SK-N-SH (cell line): ENCODE measurements around the gene C10orf67. TPM values are rescaled to one million over a fixed set of nuclear protein-coding genes. Genes with fewer than 3 reads are reported as not detected.

Experiments used
- CTCF ChIA-PET: fragments of 300-600, 350-600 bp; formaldehyde crosslinking; extraction: SDS; loops from one replicate; lab custom pipeline; 2021; lab: Yijun Ruan, JAX
- POLR2A ChIA-PET: fragments of 350-600 bp; sonication (Branson Sonifier 250); formaldehyde crosslinking; extraction: SDS; loops from one replicate; lab custom pipeline; 2020; ENCODE audit warnings: antibody characterized with exemption, inconsistent platforms; lab: Yijun Ruan, JAX
- DNase-seq: peaks from one replicate; pipeline ENCODE4 v3.0.0; 2012
- H2AFZ ChIP-seq: fragments of 200-600 bp; sonication (generic); 2 replicates; pipeline ENCODE4 v1.8.1; 2016; ENCODE audit warnings: antibody characterized with exemption, mild to moderate bottlenecking, low read depth
- H3F3A ChIP-seq: fragments of 200-600 bp; sonication (generic); replicated peaks from 2 replicates; pipeline ENCODE3; 2016; ENCODE audit warnings: antibody characterized with exemption, mild to moderate bottlenecking; ENCODE audit not compliant: insufficient read depth
- H3K27ac ChIP-seq, 2 experiments: fragments of 200-500 bp in 1 of 2; fragments of 200-600 bp in 1 of 2; sonication (Bioruptor generic) in 1 of 2; sonication (generic), shearing (Covaris generic) in 1 of 2; 2 replicates each; pipeline versions ENCODE4 v1.5.1 to v1.6.1; 2014 to 2016; ENCODE audit warnings: low read depth in 2 of 2, inconsistent platforms in 1 of 2, low read length in 1 of 2, mild to moderate bottlenecking in 1 of 2, mixed read lengths in 1 of 2
- H3K27me3 ChIP-seq: fragments of 200-600 bp; sonication (generic), shearing (Covaris generic); 2 replicates; pipeline ENCODE4 v1.6.1; 2016; ENCODE audit warnings: mixed run types; ENCODE audit not compliant: insufficient read depth
- H3K36me3 ChIP-seq, 2 experiments: fragments of 200-500 bp in 1 of 2; fragments of 200-600 bp in 1 of 2; sonication (Bioruptor generic) in 1 of 2; sonication (generic) in 1 of 2; replicated peaks in 1 of 2; 2 replicates each; pipeline versions ENCODE3 to v1.5.1; 2014 to 2016; ENCODE audit warnings: low read length in 1 of 2, mild to moderate bottlenecking in 1 of 2; ENCODE audit not compliant: insufficient read depth in 2 of 2, control insufficient read depth in 1 of 2
- H3K4me1 ChIP-seq, 2 experiments: fragments of 200-500 bp in 1 of 2; fragments of 200-600 bp in 1 of 2; sonication (Bioruptor generic) in 1 of 2; sonication (generic), shearing (Covaris generic) in 1 of 2; 2 replicates each; pipeline versions ENCODE4 v1.5.1 to v1.6.1; 2014 to 2016; ENCODE audit warnings: low read depth in 1 of 2, low read length in 1 of 2, mixed run types in 1 of 2; ENCODE audit not compliant: insufficient read depth in 2 of 2, control insufficient read depth in 1 of 2
- H3K4me2 ChIP-seq: fragments of 200-600 bp; sonication (generic), shearing (Covaris generic); 2 replicates; pipeline ENCODE4 v1.6.1; 2017; ENCODE audit warnings: mixed run types
- H3K4me3 ChIP-seq, 2 experiments: fragments of 200-500 bp in 1 of 2; fragments of 200-600 bp in 1 of 2; sonication (Bioruptor generic) in 1 of 2; sonication (generic), shearing (Covaris generic) in 1 of 2; 2 replicates each; pipeline versions ENCODE4 v1.5.1 to v1.8.1; 2014 to 2016; ENCODE audit warnings: low read depth in 2 of 2, inconsistent platforms in 1 of 2, low read length in 1 of 2, mild to moderate bottlenecking in 1 of 2, mixed read lengths in 1 of 2, moderate library complexity in 1 of 2
- H3K79me2 ChIP-seq: fragments of 200-600 bp; sonication (generic); 2 replicates; pipeline ENCODE4 v1.8.1; 2017; ENCODE audit warnings: mild to moderate bottlenecking; ENCODE audit not compliant: insufficient read depth
- H3K9ac ChIP-seq: fragments of 200-600 bp; sonication (generic); 2 replicates; pipeline ENCODE4 v1.6.1; 2017; ENCODE audit warnings: mixed run types
- H3K9me2 ChIP-seq: fragments of 200-600 bp; sonication (generic); 2 replicates; pipeline ENCODE4 v1.6.1; 2017; ENCODE audit warnings: mixed run types
- H3K9me3 ChIP-seq: fragments of 200-600 bp; sonication (generic); 2 replicates; pipeline ENCODE4 v1.6.1; 2017; ENCODE audit warnings: mixed run types, mild to moderate bottlenecking, moderate library complexity
- H4K20me1 ChIP-seq: fragments of 200-600 bp; sonication (generic); 2 replicates; pipeline ENCODE4 v1.6.1; 2017; ENCODE audit warnings: mild to moderate bottlenecking, mixed run types; ENCODE audit not compliant: insufficient read depth
- CHD2 ChIP-seq: fragments of 150-350 bp; IDR thresholded peaks from 2 replicates; pipeline ENCODE4 v1.6.1; 2018; ENCODE audit warnings: low read length; ENCODE audit not compliant: partially characterized antibody
- ELF1 ChIP-seq: IDR thresholded peaks from 2 replicates; pipeline ENCODE4 v1.4.0; 2012
- EP300 ChIP-seq, 2 experiments: IDR thresholded peaks; 2 replicates each; pipeline versions ENCODE4 v1.4.0 to v1.6.1; 2012; ENCODE audit warnings: borderline replicate concordance in 1 of 2, low read depth in 1 of 2, low read length in 1 of 2
- FOXJ3 ChIP-seq: sonication (generic); formaldehyde crosslinking; IDR thresholded peaks from 2 replicates; pipeline ENCODE4 v1.5.1; 2020; ENCODE audit warnings: mild to moderate bottlenecking, missing genetic modification reagents
- GABPA ChIP-seq: IDR thresholded peaks from 2 replicates; pipeline ENCODE4 v1.4.0; 2012; ENCODE audit warnings: low read depth, mild to moderate bottlenecking
- IRF3 ChIP-seq: fragments of 150-350 bp; IDR thresholded peaks from 2 replicates; pipeline ENCODE4 v1.6.1; 2016; ENCODE audit warnings: mild to moderate bottlenecking, low read depth, low read length
- JUND ChIP-seq: IDR thresholded peaks from 2 replicates; pipeline ENCODE4 v1.4.0; 2012
- MXI1 ChIP-seq: IDR thresholded peaks from 2 replicates; pipeline ENCODE4 v1.6.1; 2012; ENCODE audit warnings: mild to moderate bottlenecking, low read depth, low read length, improper control_type of control experiment
- NFIC ChIP-seq: IDR thresholded peaks from 2 replicates; pipeline ENCODE4 v1.4.0; 2012; ENCODE audit warnings: borderline replicate concordance
- RAD21 ChIP-seq: IDR thresholded peaks from 2 replicates; pipeline ENCODE4 v1.6.1; 2012; ENCODE audit warnings: mild to moderate bottlenecking, low read length
- RCOR1 ChIP-seq: fragments of 150-350 bp; IDR thresholded peaks from 2 replicates; pipeline ENCODE4 v1.6.1; 2017; ENCODE audit warnings: antibody characterized with exemption, low read length
- RFX5 ChIP-seq: IDR thresholded peaks from 2 replicates; pipeline ENCODE4 v1.6.1; 2012; ENCODE audit warnings: mild to moderate bottlenecking, improper control_type of control experiment, low read length
- RXRA ChIP-seq: IDR thresholded peaks from 2 replicates; pipeline ENCODE4 v1.4.0; 2012; ENCODE audit warnings: low read depth, mild to moderate bottlenecking, borderline replicate concordance
- SIN3A ChIP-seq: IDR thresholded peaks from 2 replicates; pipeline ENCODE4 v1.6.1; 2012; ENCODE audit warnings: low read depth, mild to moderate bottlenecking, low read length, moderate library complexity, borderline replicate concordance
- SMC3 ChIP-seq: IDR thresholded peaks from 2 replicates; pipeline ENCODE4 v1.6.1; 2012; ENCODE audit warnings: low read depth, low read length, improper control_type of control experiment
- TCF12 ChIP-seq: IDR thresholded peaks from 2 replicates; pipeline ENCODE4 v1.4.0; 2012
- YY1 ChIP-seq: IDR thresholded peaks from 2 replicates; pipeline ENCODE4 v1.4.0; 2012; ENCODE audit warnings: low read depth, mild to moderate bottlenecking
- WGBS: methylation state at CpG from one replicate; pipeline ENCODE4 v1.1.6; 2017; ENCODE audit warnings: low lambda C conversion rate; 5-methylcytosine and 5-hydroxymethylcytosine counted together
- polyA plus RNA-seq, 3 experiments: library from polyadenylated mRNA; depleted of rRNA; stranded (reverse); fragments of >200 nt; gene quantifications; 2 replicates each; pipeline ENCODE4 v1.2.3, GENCODE V29; 2012
- TF ChIP-seq, protein P1 (sequence below): IDR thresholded peaks from 2 replicates; pipeline ENCODE4 v1.4.0; 2012; ENCODE audit warnings: low read depth, borderline replicate concordance
- TF ChIP-seq, protein P2 (sequence below): IDR thresholded peaks from 2 replicates; pipeline ENCODE4 v1.4.0; 2012; ENCODE audit warnings: low read depth

C10orf67 gene
- polyA plus RNA-seq, 1 of the 3 experiments (the other 2 are of a cell fraction) = 0.97 TPM

DNA sequence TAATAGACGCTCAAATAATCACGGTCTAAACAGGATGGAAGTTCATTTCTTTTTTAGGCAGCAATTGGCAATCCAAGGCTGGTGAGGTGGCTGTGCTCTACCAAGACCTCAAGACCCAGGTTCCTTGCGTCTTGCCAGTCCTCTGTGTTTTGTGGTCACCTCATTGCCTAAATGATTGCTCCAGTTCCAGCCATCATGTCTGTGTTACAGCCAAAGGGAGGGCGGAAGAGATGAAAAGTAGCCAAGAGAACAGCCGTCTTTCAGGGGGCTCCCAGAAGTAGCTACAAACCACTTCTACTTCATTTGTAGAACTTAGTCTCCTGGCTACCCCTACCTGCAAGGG lies 19.2 kb upstream of the C10orf67 start:
- Histone ChIP-seq H2AFZ (no peak overlapping the region), H3K79me2 (no peaks in the 10 kb centered on the region), H3F3A (no peaks in the 10 kb centered on the region), H3K4me1 (no peaks in the 10 kb centered on the region; a peak in 1 of 4 replicates), H3K9me2 (no peaks in the 10 kb centered on the region), H3K4me3 (no peak overlapping the region), H3K9me3 (no peaks in the 10 kb centered on the region), H3K9ac (no peak overlapping the region), H3K36me3 (no peaks in the 10 kb centered on the region), H4K20me1 (no peaks in the 10 kb centered on the region), H3K27me3 (no peaks in the 10 kb centered on the region), H3K4me2 (no peak overlapping the region), H3K27ac (no peak overlapping the region)
- no peak for TF ChIP-seq RAD21
- no peak for TF ChIP-seq SMC3
- TF ChIP-seq MXI1 = no peak
- TF ChIP-seq IRF3 = no peak
- no peak for TF ChIP-seq RFX5
- no peak for TF ChIP-seq JUND
- TF ChIP-seq CHD2 = no peak
- no peak for TF ChIP-seq YY1
- TF ChIP-seq, protein P1, sequence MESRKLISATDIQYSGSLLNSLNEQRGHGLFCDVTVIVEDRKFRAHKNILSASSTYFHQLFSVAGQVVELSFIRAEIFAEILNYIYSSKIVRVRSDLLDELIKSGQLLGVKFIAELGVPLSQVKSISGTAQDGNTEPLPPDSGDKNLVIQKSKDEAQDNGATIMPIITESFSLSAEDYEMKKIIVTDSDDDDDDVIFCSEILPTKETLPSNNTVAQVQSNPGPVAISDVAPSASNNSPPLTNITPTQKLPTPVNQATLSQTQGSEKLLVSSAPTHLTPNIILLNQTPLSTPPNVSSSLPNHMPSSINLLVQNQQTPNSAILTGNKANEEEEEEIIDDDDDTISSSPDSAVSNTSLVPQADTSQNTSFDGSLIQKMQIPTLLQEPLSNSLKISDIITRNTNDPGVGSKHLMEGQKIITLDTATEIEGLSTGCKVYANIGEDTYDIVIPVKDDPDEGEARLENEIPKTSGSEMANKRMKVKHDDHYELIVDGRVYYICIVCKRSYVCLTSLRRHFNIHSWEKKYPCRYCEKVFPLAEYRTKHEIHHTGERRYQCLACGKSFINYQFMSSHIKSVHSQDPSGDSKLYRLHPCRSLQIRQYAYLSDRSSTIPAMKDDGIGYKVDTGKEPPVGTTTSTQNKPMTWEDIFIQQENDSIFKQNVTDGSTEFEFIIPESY = no peak
- no peak for TF ChIP-seq TCF12
- no peak for TF ChIP-seq NFIC
- TF ChIP-seq, protein P2, sequence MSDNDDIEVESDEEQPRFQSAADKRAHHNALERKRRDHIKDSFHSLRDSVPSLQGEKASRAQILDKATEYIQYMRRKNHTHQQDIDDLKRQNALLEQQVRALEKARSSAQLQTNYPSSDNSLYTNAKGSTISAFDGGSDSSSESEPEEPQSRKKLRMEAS = no peak
- no peak for TF ChIP-seq FOXJ3
- TF ChIP-seq RCOR1 = no peak
- WGBS = 78% methylated on average over 5 of the region's 5 CpGs
- ChIA-PET CTCF (interaction anchor here (1.1 kb wide), 1 partner anchor 19 kb away, joined by 3 read pairs; the partner anchor contains the start of gene C10orf67), POLR2A (no interaction called here)
- DNase-seq = no peak

DNA sequence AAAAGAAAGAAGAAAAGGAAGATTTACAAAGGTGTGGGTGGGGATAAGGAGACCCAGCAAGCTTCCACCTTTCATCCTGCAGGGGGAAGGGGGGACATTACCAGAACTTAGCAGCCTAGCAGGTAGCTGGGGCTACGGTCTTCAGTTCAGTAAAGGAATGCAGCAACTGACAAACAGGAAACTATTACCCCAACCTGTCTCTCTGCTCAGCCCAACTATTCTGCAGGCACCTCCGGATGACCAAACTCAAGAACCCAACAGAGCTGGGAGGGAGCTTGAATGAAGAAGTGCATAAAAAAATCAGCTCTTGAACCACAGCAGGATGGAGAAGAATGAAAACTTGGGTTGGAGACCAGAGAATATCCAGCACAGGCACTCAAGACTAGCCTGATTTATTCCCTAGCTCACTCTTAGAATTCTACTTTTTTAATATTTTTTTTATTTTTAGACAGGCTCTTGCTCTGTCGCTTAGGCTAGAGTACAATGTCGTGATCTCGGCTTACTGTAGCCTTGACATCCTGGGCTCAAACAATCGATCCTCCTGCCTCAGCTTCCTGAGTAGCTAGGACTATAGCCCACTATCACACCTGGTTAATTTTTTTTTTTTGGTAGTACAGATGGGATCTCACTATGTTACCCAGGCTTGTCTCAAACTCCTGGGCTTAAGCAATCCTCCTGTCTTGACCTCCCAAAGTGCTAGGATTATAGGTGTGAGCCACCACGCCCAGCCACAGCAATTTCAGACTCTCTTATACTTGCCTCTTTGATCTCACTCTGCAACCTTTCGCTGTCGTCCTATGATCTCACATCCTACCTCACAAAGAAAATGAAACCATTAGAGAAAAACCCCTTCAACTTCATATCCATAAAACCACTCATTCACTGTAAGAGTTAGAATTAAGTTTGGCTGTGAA lies 18.5 kb upstream of the C10orf67 start:
- H3K4me3 ChIP-seq = no peak overlapping the region
- ChIA-PET CTCF (interaction anchor here (0.8 kb wide), 1 partner anchor 11 kb away, joined by 3 read pairs; no protein-coding TSS in a partner anchor), POLR2A (no interaction called here)
- H3K9ac ChIP-seq = no peak overlapping the region
- no peak overlapping the region for H3K4me2 ChIP-seq
- H3K9me2 ChIP-seq = no peaks in the 10 kb centered on the region
- no peaks in the 10 kb centered on the region for H4K20me1 ChIP-seq
- no peaks in the 10 kb centered on the region for H3K36me3 ChIP-seq
- no peaks in the 10 kb centered on the region for H3K27me3 ChIP-seq
- H2AFZ ChIP-seq = no peak overlapping the region
- H3K79me2 ChIP-seq = no peaks in the 10 kb centered on the region
- no peaks in the 10 kb centered on the region; a peak in 1 of 4 replicates for H3K4me1 ChIP-seq
- DNase-seq = no peak
- no peak overlapping the region for H3K27ac ChIP-seq
- no peaks in the 10 kb centered on the region for H3K9me3 ChIP-seq
- WGBS = 64% methylated on average over 9 of the region's 9 CpGs
- TF ChIP-seq RCOR1 (no peak), GABPA (no peak), EP300 (IDR thresholded peaks at IDR 0.05; ENCODE audit: borderline replicate concordance in 1 of 2, low read depth in 1 of 2, low read length in 1 of 2) (no peak), ELF1 (no peak), RXRA (no peak), SIN3A (no peak), NFIC (no peak), RFX5 (no peak), FOXJ3 (no peak), JUND (no peak)
- TF ChIP-seq, all 33 proteins: peak for 0
- no peaks in the 10 kb centered on the region for H3F3A ChIP-seq
